Brain microvascular endothelial cell (primary cell): ENCODE data around the gene ISCA2.

Experiments used
- DNase-seq: peaks from one replicate; pipeline ENCODE4 v3.0.0-alpha.2; 2020
- H3K27ac ChIP-seq: fragments of 250-450 bp; sonication (Bioruptor Pico); 2 replicates; pipeline ENCODE4 v1.5.1; 2020; ENCODE audit warnings: mild to moderate bottlenecking, moderate library complexity
- H3K27me3 ChIP-seq: fragments of 250-450 bp; sonication (Bioruptor Pico); replicated peaks from 2 replicates; pipeline ENCODE4 v1.5.1; 2020; ENCODE audit warnings: mild to moderate bottlenecking
- H3K36me3 ChIP-seq: fragments of 250-450 bp; sonication (Bioruptor Pico); replicated peaks from 2 replicates; pipeline ENCODE4 v1.5.1; 2020; ENCODE audit warnings: mild to moderate bottlenecking
- H3K4me3 ChIP-seq: 2 replicates; pipeline ENCODE4 v1.5.1; 2011; ENCODE audit warnings: low read depth, mild to moderate bottlenecking, control low read depth, low read length, moderate library complexity
- in situ Hi-C: cut with HindIII; loops from 2 replicates; pipeline ENCODE4 v1.10.0; 2017; ENCODE audit warnings: low sequenced_read_pairs, low pct_ligation_motif_present
- TF ChIP-seq, protein P1 (sequence below): IDR thresholded peaks from 2 replicates; pipeline ENCODE4 v1.5.1; 2011; ENCODE audit warnings: low read depth, mild to moderate bottlenecking, moderate library complexity, low read length, control low read depth, inconsistent platforms; ENCODE audit errors: missing control alignments

ISCA2 gene

GRCh38 chr14:74528406-74528805 is 34.8 kb downstream of the ISCA2 start:
- Histone ChIP-seq H3K36me3 (peaks cover 16% of the 10 kb centered on the region), H3K4me3 (no peak overlapping the region), H3K27me3 (no peaks in the 10 kb centered on the region), H3K27ac (no peak overlapping the region)
- no peak for DNase-seq
- in situ Hi-C loops = no loop called here
- TF ChIP-seq, protein P1, sequence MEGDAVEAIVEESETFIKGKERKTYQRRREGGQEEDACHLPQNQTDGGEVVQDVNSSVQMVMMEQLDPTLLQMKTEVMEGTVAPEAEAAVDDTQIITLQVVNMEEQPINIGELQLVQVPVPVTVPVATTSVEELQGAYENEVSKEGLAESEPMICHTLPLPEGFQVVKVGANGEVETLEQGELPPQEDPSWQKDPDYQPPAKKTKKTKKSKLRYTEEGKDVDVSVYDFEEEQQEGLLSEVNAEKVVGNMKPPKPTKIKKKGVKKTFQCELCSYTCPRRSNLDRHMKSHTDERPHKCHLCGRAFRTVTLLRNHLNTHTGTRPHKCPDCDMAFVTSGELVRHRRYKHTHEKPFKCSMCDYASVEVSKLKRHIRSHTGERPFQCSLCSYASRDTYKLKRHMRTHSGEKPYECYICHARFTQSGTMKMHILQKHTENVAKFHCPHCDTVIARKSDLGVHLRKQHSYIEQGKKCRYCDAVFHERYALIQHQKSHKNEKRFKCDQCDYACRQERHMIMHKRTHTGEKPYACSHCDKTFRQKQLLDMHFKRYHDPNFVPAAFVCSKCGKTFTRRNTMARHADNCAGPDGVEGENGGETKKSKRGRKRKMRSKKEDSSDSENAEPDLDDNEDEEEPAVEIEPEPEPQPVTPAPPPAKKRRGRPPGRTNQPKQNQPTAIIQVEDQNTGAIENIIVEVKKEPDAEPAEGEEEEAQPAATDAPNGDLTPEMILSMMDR = no peak

DNA sequence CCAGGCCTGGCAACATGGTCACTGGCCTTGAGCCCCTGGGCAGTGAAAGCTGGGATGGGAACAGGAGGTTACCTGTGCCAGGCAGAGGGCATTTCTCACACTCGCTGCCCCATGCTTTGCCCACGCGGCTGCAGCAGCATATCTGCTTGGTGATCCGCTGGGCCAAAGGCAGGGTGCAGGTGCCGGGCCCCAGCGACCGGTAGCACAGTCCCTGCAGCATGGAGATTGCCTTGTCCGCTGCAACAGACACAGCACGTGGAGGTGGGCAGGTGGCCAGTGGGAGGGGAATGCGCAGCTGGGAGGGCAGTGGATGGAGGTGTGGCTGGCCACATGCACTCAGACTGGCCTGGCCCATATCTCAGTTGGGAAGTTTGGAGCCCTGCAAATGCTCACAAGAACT is 35.3 kb downstream of the ISCA2 start:
- no peak for DNase-seq
- Histone ChIP-seq H3K4me3 (no peak overlapping the region), H3K36me3 (peaks cover 16% of the 10 kb centered on the region), H3K27ac (no peak overlapping the region), H3K27me3 (no peaks in the 10 kb centered on the region)
- TF ChIP-seq, protein P1 = no peak
- in situ Hi-C loops = no loop called here

DNA sequence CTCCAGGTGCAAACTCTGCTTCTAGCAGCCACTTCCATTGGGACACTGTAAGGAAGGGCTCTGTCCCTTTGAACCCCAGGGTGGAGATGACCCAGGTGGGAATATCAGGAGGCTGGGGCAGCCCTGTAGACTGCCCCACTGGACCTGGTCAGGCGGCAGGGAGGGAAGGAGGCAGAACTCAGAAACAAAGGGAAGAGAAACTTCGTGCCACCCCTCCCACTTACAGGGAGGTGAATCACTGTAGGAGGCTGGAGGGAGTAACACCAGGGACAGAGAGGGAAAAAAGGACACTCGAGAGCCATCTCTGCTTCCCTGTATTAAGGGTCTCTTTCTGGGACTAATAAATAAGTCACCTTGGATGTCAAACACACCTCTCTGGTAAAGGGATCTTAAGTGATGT is 37.4 kb downstream of the ISCA2 start:
- in situ Hi-C loops = no loop called here
- DNase-seq = no peak
- Histone ChIP-seq H3K27ac (no peak overlapping the region), H3K36me3 (peaks cover 16% of the 10 kb centered on the region), H3K27me3 (no peaks in the 10 kb centered on the region), H3K4me3 (no peak overlapping the region)
- TF ChIP-seq, protein P1 = no peak

DNA sequence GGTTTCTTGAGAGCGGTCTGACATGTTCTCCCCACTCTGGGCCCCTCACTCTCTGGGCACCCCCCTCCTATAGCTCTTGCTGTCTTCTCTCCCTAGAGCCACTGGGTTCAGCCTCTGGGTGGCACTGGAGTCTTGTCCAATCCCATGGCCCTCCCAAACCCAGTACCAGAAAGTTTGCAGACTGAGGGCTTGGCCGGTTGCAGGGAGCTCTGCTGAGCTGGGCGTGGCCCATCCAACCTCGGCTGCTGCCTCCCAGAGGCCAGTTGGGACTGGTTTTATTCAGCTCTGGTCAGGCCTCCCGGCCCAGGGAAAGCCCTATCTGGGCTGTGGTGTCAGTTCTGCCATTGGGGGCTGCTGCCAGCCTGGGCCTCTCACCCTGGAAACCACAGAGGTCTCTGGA is 37.9 kb downstream of the ISCA2 start:
- TF ChIP-seq, protein P1 = peak; percentile 30
- Histone ChIP-seq H3K27ac (no peak overlapping the region), H3K36me3 (peaks cover 16% of the 10 kb centered on the region), H3K27me3 (no peaks in the 10 kb centered on the region), H3K4me3 (no peak overlapping the region)
- in situ Hi-C loops = no loop called here
- peak; percentile 15 for DNase-seq

- Histone ChIP-seq H3K27ac (no peak overlapping the region), H3K4me3 (no peak overlapping the region), H3K27me3 (no peaks in the 10 kb centered on the region), H3K36me3 (peaks cover 16% of the 10 kb centered on the region)
- in situ Hi-C loops = no loop called here
- TF ChIP-seq, protein P1 = no peak
- DNase-seq = no peak
Measured at GRCh38 chr14:74532246-74532645, 38.7 kb downstream of the ISCA2 start.

DNA sequence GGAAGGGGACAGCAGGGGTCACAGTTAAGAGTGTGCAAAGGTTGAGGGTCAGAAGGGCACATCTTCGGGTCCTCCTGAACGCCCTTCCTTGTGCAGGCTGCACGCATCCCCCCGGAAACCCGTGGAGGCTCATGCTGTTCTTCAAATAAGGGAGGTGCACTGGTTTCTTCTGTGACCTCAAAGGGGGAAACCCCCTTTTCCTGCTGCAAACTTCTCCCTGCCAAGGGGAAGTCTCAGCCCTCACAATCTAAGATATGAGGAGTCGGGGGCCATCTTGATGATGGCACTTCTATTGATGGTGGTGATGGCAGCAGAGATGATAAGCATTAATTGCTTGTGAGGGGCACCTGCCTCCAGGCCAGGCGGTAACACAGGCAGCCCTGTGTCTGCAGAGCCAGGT is 40.0 kb downstream of the ISCA2 start:
- Histone ChIP-seq H3K27me3 (no peaks in the 10 kb centered on the region), H3K4me3 (no peak overlapping the region), H3K36me3 (peaks cover 13% of the 10 kb centered on the region), H3K27ac (no peak overlapping the region)
- in situ Hi-C loops = no loop called here
- no peak for DNase-seq
- TF ChIP-seq, protein P1 = no peak
